ENCODE measurements around the gene MB21D2.
"Not testable (repeated sequence)": the region's sequence is repeated elsewhere in the genome, so short reads cannot be mapped to it uniquely, and the experiment has no call there.

MB21D2 gene

GRCh38 chr3:192812743-192813383 is 104.8 kb downstream of the MB21D2 start:
- peak in 14 of 56 donors; percentile 1 to 71 (median 16) for DNase-seq

- DNase-seq = no peak
Observed at GRCh38 chr3:192805711-192806110, 111.9 kb downstream of the MB21D2 start.

GRCh38 chr3:192804502-192804901 is 113.2 kb downstream of the MB21D2 start:
- no peak for DNase-seq

GRCh38 chr3:192802957-192803899 is 114.4 kb downstream of the MB21D2 start:
- DNase-seq = no peak

GRCh38 chr3:192801985-192802384 is 115.7 kb downstream of the MB21D2 start:
- no peak for DNase-seq

GRCh38 chr3:192799721-192800120 is 117.9 kb downstream of the MB21D2 start:
- no peak for DNase-seq

GRCh38 chr3:192795021-192795420 is 122.6 kb downstream of the MB21D2 start:
- no peak for DNase-seq

GRCh38 chr3:192794216-192794615 is 123.4 kb downstream of the MB21D2 start:
- no peak for DNase-seq

- not testable (repeated sequence) for DNase-seq
Observed at GRCh38 chr3:192788816-192789515, 128.7 kb downstream of the MB21D2 start.

GRCh38 chr3:192778508-192778907 is 139.1 kb downstream of the MB21D2 start:
- DNase-seq = no peak

GRCh38 chr3:192774341-192774740 is 143.3 kb downstream of the MB21D2 start:
- DNase-seq = not testable (repeated sequence)

GRCh38 chr3:192772240-192772894 is 145.3 kb downstream of the MB21D2 start:
- DNase-seq = peak in 32 of 56 donors; percentile 0 to 48 (median 8)

- DNase-seq = no peak
Observed at GRCh38 chr3:192758654-192759053, 159.0 kb downstream of the MB21D2 start.

GRCh38 chr3:192751148-192751547 is 166.5 kb downstream of the MB21D2 start:
- DNase-seq = no peak

- DNase-seq = no peak
Observed at GRCh38 chr3:192750201-192750600, 167.5 kb downstream of the MB21D2 start.

- peak in 12 of 56 donors; percentile 0 to 50 (median 4) for DNase-seq
Observed at GRCh38 chr3:192747746-192748145, 169.9 kb downstream of the MB21D2 start.

- no peak for DNase-seq
Observed at GRCh38 chr3:192747145-192747544, 170.5 kb downstream of the MB21D2 start.

All from nucleus accumbens (tissue), 56 donors.